Left lung (tissue), 10 donors: Measurements from ENCODE around the gene RP9. TPM values are rescaled to one million over a fixed set of nuclear protein-coding genes. Genes with fewer than 3 reads are reported as not detected.

Experiments used
- ATAC-seq: fragments of 200-7000 bp; cut with Tn5 transposase; one replicate; pipeline ENCODE4 v1.9.1; 2020; ENCODE audit warnings: moderate library complexity
- DNase-seq, 4 donors: peaks; one replicate each; pipeline ENCODE4 v3.0.0-alpha.2; 2013 to 2020
- H3K27ac ChIP-seq, 2 donors: fragments of 200-600 bp; sonication (generic) in 1 of 2; one replicate each; pipeline versions ENCODE4 v1.5.0 to v1.8.0; 2020 to 2021
- H3K27me3 ChIP-seq, 2 donors: fragments of 200-600 bp; sonication (generic) in 1 of 2; one replicate each; pipeline versions ENCODE4 v1.5.0 to v1.8.0; 2020 to 2021
- H3K36me3 ChIP-seq, 2 donors: fragments of 200-600 bp; sonication (generic) in 1 of 2; one replicate each; pipeline versions ENCODE4 v1.5.0 to v1.8.0; 2020 to 2021
- H3K4me1 ChIP-seq, 2 donors: fragments of 200-600 bp; one replicate each; pipeline ENCODE4 v1.8.0; 2021
- H3K4me3 ChIP-seq, 2 donors: fragments of 200-600 bp; sonication (generic) in 1 of 2; one replicate each; pipeline versions ENCODE4 v1.5.0 to v1.8.0; 2020 to 2021; ENCODE audit warnings: mild to moderate bottlenecking in 1 of 2
- H3K9me3 ChIP-seq, 2 donors: fragments of 200-600 bp; sonication (generic) in 1 of 2; one replicate each; pipeline versions ENCODE4 v1.5.0 to v1.8.0; 2020 to 2021
- CTCF ChIP-seq, 2 donors: fragments of 200-600 bp; sonication (generic) in 1 of 2; IDR thresholded peaks; one replicate each; pipeline versions ENCODE4 v1.5.0 to v1.8.0; 2021; ENCODE audit warnings: antibody characterized with exemption in 2 of 2
- intact Hi-C, 2 donors: fragments of 100-400 bp; cut with DNase I; formaldehyde crosslinking; loops; one replicate each; pipeline versions ENCODE4 v1.11.2 to v1.14.2; 2022
- polyA plus RNA-seq, 6 donors: library from polyadenylated mRNA; unstranded; fragments of 120-200 nt; gene quantifications; one replicate each; pipeline ENCODE4 v1.2.1, GENCODE V29; 2013; ENCODE audit not compliant: insufficient read length in 6 of 6
- total RNA-seq, 2 donors: library from RNA; stranded (reverse); fragmentation: NEBNext Ultra II Directional; extraction: Animal tissue kit (Norgen Biotek cat#: 25700); gene quantifications; one replicate each; pipeline ENCODE4 v1.2.1, GENCODE V29; 2021
- donor health status: DM: no; HTN: yes; CAD: no.
- donor health status: DM: no; HTN: no; CAD: no.

Gene RP9
- total and polyA plus RNA-seq, 8 donors: 11.3 to 44.3 (median 34.4) TPM

DNA sequence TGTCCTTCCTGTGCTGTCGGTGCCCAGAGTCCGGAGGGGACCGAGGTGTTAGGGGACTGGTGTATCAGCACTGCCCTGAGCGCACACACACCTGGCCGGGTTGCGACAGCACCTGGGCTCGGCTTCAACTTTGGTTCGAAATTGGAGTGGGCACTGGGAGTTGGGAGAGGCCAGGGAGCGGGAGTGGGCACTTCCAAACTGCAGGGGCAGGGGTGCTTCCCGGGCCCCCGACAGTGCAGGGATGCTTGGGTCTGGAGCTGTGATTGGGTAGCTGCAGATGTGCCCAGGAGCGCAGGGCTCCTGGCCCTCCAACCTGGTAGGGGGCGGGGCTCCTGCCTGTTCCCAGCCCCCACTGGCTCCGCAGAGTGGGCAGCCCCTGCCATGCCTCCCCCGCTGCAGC, 27.9 kb upstream of the RP9 start:
- TF ChIP-seq CTCF (IDR thresholded peaks at IDR 0.05): no peak
- intact Hi-C loops: no loop called here
- H3K9me3 ChIP-seq: peaks cover 0 to 15% of the 10 kb centered on the region in 2 donors
- no peak overlapping the region for H3K27ac ChIP-seq
- no peak overlapping the region for H3K4me3 ChIP-seq
- DNase-seq (no peak), ATAC-seq (no peak)
- no peaks in the 10 kb centered on the region for H3K36me3 ChIP-seq
- H3K4me1 ChIP-seq: no peaks in the 10 kb centered on the region
- no peaks in the 10 kb centered on the region for H3K27me3 ChIP-seq

DNA sequence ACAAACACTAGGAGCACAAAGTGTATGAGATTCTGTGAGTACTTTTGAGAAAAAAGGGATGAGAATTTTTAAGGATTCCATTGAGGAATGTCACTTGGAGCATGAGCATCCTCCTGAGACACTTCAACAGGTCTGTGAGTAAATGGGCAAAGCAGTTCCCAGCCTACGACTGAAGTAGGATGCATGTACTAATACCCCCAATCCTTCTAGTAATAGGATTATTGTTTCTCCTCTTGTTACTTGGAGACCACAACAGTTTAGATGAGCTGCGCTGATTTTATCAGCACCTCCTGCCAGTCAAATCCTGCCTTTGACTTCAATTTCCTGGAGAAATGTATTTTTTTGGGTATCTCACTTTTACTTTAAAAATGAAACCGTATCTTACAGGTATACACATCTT, 21.0 kb upstream of the RP9 start:
- DNase-seq (peak in 2 of 4 donors; percentile 6 to 21), ATAC-seq (no peak)
- peak overlapping the region; percentile 60 to 71 for H3K4me3 ChIP-seq
- H3K36me3 ChIP-seq: no peaks in the 10 kb centered on the region
- intact Hi-C loops: no loop called here
- H3K4me1 ChIP-seq: peaks cover 6 to 22% of the 10 kb centered on the region in 2 donors
- H3K27me3 ChIP-seq: no peaks in the 10 kb centered on the region
- no peak for TF ChIP-seq CTCF (IDR thresholded peaks at IDR 0.05)
- no peaks in the 10 kb centered on the region for H3K9me3 ChIP-seq
- no peak overlapping the region for H3K27ac ChIP-seq

GRCh38 chr7:33129806-33130153, 20.6 kb upstream of the RP9 start:
- peak overlapping the region; percentile 60 to 71 for H3K4me3 ChIP-seq
- peak in 1 of 4 donors; percentile 7 for DNase-seq
- H3K27me3 ChIP-seq: no peaks in the 10 kb centered on the region
- peaks cover 6 to 22% of the 10 kb centered on the region in 2 donors for H3K4me1 ChIP-seq
- peak overlapping the region; percentile 87 to 88 for H3K27ac ChIP-seq
- intact Hi-C loops: no loop called here
- H3K9me3 ChIP-seq: no peaks in the 10 kb centered on the region
- ATAC-seq: peak; percentile 16
- H3K36me3 ChIP-seq: no peaks in the 10 kb centered on the region
- no peak for TF ChIP-seq CTCF (IDR thresholded peaks at IDR 0.05)

DNA sequence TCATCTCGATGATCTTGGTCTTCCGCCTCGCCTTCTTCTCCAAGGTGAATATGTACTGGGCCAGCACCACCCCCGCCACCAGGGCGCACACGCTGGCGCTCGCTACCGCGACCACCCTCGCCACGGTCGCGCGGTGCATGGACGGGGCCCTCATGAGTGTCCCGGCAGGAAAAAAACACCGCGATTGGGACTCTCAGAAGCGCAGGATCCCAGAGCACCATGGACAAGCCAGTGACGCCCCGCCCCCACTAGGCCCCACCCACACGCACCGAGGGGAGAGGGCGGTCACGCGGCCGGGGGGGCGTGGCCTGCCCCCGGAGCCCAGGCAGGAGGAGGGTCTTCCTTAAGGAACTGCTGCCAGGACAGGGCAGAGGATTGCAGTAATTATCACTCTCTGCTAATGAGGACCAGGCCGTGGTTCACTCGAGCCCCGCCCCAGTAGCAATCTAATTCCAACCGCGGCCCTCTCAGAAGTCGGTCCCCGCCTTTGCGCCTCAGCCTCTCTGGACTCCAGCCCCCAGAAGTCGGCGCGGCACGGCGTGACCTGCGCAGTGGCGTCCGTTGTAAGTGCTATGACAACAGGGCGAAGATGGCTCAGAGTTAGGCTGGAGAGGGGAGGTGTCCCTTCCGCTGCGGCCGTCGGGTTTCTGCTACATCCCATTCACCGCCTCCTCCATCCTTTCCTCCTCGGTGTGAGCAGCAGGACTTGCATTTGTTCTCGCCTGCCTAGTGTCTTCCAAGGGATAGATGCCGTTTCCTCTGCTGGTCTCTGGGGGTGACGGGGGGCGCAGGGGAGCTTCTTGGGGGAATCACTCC, 20.0 kb upstream of the RP9 start, which contains the start of gene BBS9:
Gene BBS9, plus strand, starts transcription at position 575 of the 816 bp plus-strand sequence. CDS start 16,689 bp downstream, outside the sequence.
- no peaks in the 10 kb centered on the region for H3K36me3 ChIP-seq
- no peak for TF ChIP-seq CTCF (IDR thresholded peaks at IDR 0.05)
- peak within 1 kb of the TSS; percentile 60 to 71 for H3K4me3 ChIP-seq
- peaks cover 6 to 22% of the 10 kb centered on the region in 2 donors for H3K4me1 ChIP-seq
- peak within 1 kb of the TSS; percentile 87 to 88 for H3K27ac ChIP-seq
- peak; percentile 94 to 98 (median 95) for DNase-seq
- peak; percentile 99 for ATAC-seq
- no peaks in the 10 kb centered on the region for H3K27me3 ChIP-seq
- intact Hi-C loops: no loop called here
- H3K9me3 ChIP-seq: no peaks in the 10 kb centered on the region

DNA sequence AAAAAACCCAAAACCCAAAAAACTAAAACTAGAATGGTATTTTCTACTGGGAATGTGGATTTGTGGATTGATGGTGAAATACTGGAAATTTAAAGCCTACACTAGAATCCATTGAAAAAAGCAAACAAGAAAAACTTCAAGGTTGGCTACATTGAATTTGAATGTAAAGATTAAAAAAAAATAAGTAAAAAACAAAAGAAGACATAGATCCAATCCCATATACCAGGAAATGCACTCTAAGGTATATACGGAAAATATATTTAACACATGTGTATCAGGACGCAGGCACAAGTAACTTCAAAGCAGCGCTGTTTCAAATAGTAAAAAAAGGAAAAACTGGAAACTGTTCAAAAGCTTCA, 19.4 kb upstream of the RP9 start:
- ATAC-seq (no peak), DNase-seq (no peak)
- peaks cover 6 to 22% of the 10 kb centered on the region in 2 donors for H3K4me1 ChIP-seq
- peak overlapping the region; percentile 87 to 88 for H3K27ac ChIP-seq
- no peaks in the 10 kb centered on the region for H3K9me3 ChIP-seq
- peak overlapping the region; percentile 60 to 71 for H3K4me3 ChIP-seq
- H3K36me3 ChIP-seq: no peaks in the 10 kb centered on the region
- intact Hi-C loops: no loop called here
- TF ChIP-seq CTCF (IDR thresholded peaks at IDR 0.05): no peak
- no peaks in the 10 kb centered on the region for H3K27me3 ChIP-seq
